ENCODE measurements around the gene TMTC4. TPM values are rescaled to one million over a fixed set of nuclear protein-coding genes. Genes with fewer than 3 reads are reported as not detected.

Gene TMTC4
- total and polyA plus RNA-seq, 10 of the 15 experiments (the other 5 are each of a cell fraction or from before 2014, with no cell fraction given): 3.3 to 24.6 (median 14.5) TPM

GRCh38 chr13:100662468-100663211, 12.0 kb downstream of the TMTC4 start:
- H3K9me3 ChIP-seq (replicated peaks; ENCODE audit: control insufficient read depth, insufficient read depth, low read length): no peaks in the 10 kb centered on the region
- peaks cover 7% of the 10 kb centered on the region; the same call in 1 of the 2 replicates for H3K4me1 ChIP-seq (ENCODE audit: control insufficient read depth, insufficient read depth, low read length)
- no peaks in the 10 kb centered on the region for H4K20me1 ChIP-seq (ENCODE audit: control insufficient read depth, insufficient read depth)
- no peaks in the 10 kb centered on the region for H3K79me2 ChIP-seq (ENCODE audit: control insufficient read depth, insufficient read depth, low read length)
- H3K4me3 ChIP-seq: no peak overlapping the region
- no peaks in the 10 kb centered on the region for H3K27me3 ChIP-seq (replicated peaks in 1 of 2; ENCODE audit: control insufficient read depth in 2 of 2, insufficient read depth in 2 of 2, low read length in 1 of 2)
- FAIRE-seq (no peak), DNase-seq (ENCODE audit: low read depth, low spot score) (no peak), ATAC-seq (no peak)
- in situ Hi-C loops (cut with MboI) (no loop called here), intact Hi-C loops (cut with micrococcal nuclease; ENCODE audit: unreplicated experiment) (no loop called here)
- no peak overlapping the region for H2AFZ ChIP-seq (ENCODE audit: control insufficient read depth, low read depth, low read length)
- no peak overlapping the region for H3K27ac ChIP-seq (ENCODE audit: control insufficient read depth, insufficient read depth)
- no peak overlapping the region for H3K4me2 ChIP-seq (ENCODE audit: control insufficient read depth, insufficient read depth)
- 89% methylated on average over 23 of the region's 24 CpGs for WGBS (ENCODE audit: insufficient coverage, insufficient replicate concordance, low lambda C conversion rate, missing lambda C conversion rate)
- ChIA-PET SMC1A (ENCODE audit: uncharacterized antibody, unreplicated experiment) (no interaction called here), POLR2A (no interaction called here), RAD21 (ENCODE audit: unreplicated experiment) (no interaction called here), CTCF (no interaction called here)
- no TSS peak for BruUV-seq (replicated peaks)
- H3K36me3 ChIP-seq (ENCODE audit: control insufficient read depth in 2 of 2, insufficient read depth in 2 of 2, low read length in 1 of 2): peaks cover 6 to 7% of the 10 kb centered on the region in 2 experiments; a peak in 3 of 4 replicates
- no peak overlapping the region for H3K9ac ChIP-seq (ENCODE audit: control insufficient read depth, insufficient read depth, low read length)
- no peak for TF ChIP-seq POLR2A (IDR thresholded peaks at IDR 0.05; ENCODE audit: low read depth, low read length)
- TF ChIP-seq ETV6 (conservative IDR thresholded peaks at IDR 0.05 in 1 of 2, IDR thresholded peaks at IDR 0.05 in 1 of 2; ENCODE audit: borderline replicate concordance in 1 of 2, low read depth in 1 of 2): no peak
- no peak for TF ChIP-seq SUZ12 (IDR thresholded peaks at IDR 0.05; ENCODE audit: unreplicated experiment)
- no peak for TF ChIP-seq USF2 (IDR thresholded peaks at IDR 0.05; ENCODE audit: borderline replicate concordance, low read depth, low read length)
- no peak for TF ChIP-seq NR2C2 (IDR thresholded peaks at IDR 0.05; ENCODE audit: borderline replicate concordance, control insufficient read depth, insufficient read length, low read depth)
- no peak for TF ChIP-seq SIN3A (IDR thresholded peaks at IDR 0.05; ENCODE audit: low read depth, low read length)
- TF ChIP-seq ZBTB11 (CRISPR knock-in tag; IDR thresholded peaks at IDR 0.05): no peak
- no peak for TF ChIP-seq PAX5 (IDR thresholded peaks at IDR 0.05; ENCODE audit: borderline replicate concordance, low read depth, low read length)
- no peak for TF ChIP-seq RELB (IDR thresholded peaks at IDR 0.05; ENCODE audit: low read depth)
- no peak for TF ChIP-seq ESRRA (IDR thresholded peaks at IDR 0.05; ENCODE audit: low read length)
- TF ChIP-seq CHD2 (IDR thresholded peaks at IDR 0.05; ENCODE audit: borderline replicate concordance, low read depth, low read length): no peak
- TF ChIP-seq CEBPZ (IDR thresholded peaks at IDR 0.05; ENCODE audit: low read depth, low read length): no peak
